Uterine smooth muscle cell (primary cell): Measurements from ENCODE around the gene GTPBP10. TPM values are rescaled to one million over a fixed set of nuclear protein-coding genes. Genes with fewer than 3 reads are reported as not detected.

Experiments
- total RNA-seq: library from RNA; depleted of rRNA; stranded (reverse); fragments of >200 nt; gene quantifications from 2 replicates; pipeline ENCODE4 v1.2.3, GENCODE V29; 2014

Gene GTPBP10
- total RNA-seq = 14.9 and 32.1 TPM in 2 replicates

DNA sequence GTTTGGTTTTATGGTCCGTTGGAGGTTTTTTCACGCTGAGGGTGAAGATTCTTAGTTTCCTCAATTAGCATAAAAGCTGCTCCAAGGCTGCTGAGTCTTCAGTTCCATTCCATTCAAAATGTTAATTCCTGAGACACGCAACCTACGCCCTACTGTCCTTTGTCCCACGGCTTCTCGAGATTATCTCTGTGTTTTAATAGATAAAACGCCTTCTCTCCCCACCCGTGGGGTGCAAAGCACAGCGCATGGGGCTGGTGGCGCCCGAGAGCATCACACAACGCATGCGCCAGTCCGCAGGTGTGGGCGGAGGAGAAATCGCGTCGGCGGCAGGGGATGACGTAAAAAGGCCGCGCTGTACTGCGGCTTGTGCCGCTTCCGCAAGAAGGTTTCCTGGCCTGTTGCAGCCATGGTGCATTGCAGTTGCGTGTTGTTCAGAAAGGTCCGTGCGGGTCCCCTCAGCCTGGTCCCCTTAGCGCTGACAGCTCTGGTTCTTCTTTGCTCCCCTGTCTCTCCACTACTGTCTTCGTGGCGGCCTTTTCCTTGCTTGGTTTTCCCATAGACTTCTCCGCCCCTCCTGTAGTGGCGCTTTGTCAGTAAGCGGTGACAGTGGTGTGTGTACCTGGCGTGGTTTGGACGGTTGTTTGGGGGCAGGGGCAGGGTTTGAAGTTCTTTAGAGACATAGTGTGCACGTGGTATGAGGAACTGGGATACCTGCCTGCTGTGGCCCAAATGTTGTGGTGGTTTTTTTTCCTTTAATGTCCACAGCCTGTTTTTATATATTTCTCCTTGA lies at the start of gene GTPBP10:
Gene GTPBP10 (plus strand): TSS at position 381 of the 790 bp plus-strand sequence. CDS start 26 bp downstream, at position 407.

GRCh38 chr7:90320801-90321494 lies 25.6 kb upstream of the GTPBP10 start, which contains the start of gene FAM237B:
Gene FAM237B (minus strand): TSS chr7:90321304. CDS start chr7:90319748, 1,556 bp downstream.

DNA sequence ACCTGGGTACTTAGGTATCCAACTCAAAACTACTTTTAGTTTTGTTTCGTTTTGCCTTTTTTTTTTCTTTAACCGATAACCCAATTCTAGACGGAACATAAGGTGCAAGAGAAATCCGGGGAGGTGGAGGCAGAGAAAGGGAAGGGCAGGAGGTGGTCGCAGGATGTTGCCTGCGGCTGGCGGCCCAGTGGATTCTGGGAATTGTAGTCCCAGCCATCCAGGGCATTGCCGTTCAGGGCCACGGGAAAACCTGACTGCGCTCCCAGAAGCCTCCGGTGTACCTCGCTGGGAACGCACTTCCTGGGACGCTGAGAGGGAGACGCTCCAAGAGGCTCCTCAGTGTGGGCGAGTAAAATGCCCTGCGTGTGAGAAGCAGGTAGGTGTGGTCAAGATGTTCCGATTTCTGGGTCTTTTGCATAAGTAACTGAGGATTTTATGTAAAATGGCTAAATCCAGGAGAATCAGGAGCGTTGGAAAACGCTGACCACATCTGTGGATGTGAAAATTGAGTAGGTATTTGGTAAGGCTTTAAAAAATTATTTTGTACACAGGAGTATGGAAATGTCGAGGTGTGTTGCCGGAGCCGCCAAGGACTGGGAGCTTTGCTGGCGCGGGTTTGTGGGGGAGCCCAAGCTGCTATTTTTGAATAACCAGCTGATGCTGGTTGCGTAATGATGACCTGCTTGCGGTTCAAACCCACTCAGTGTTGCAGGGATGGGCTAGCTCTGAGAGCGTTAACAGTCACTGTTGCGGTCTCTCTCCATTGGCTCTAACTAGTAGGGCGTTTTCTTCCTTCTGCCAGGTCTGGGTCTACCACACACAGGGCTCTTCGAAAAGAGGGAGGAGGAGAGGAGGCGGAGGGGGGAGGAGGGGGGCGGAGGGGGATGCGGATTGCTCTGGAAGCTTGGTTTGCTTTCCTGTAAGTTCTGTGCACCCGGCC lies 56.9 kb downstream of the GTPBP10 start, which contains the start of gene CLDN12:
Gene CLDN12 (plus strand): TSS at position 288 of the 940 bp plus-strand sequence. CDS start 9,216 bp downstream, outside the sequence.

Other genes with a start within 250 kb of the GTPBP10 start
- 32.6 and 65.6 TPM in 2 replicates for gene STEAP1, start 192.2 kb upstream of the GTPBP10 start, total RNA-seq
- gene STEAP2, start 135.0 kb upstream of the GTPBP10 start, total RNA-seq = 16.8 and 19.0 TPM in 2 replicates
- gene CFAP69, start 101.5 kb upstream of the GTPBP10 start, total RNA-seq = 4.4 and 6.2 TPM in 2 replicates
- gene FAM237B, start 25.4 kb upstream of the GTPBP10 start, total RNA-seq = 0.12 and 0.22 TPM in 2 replicates
- 51.5 and 66.2 TPM in 2 replicates for gene CLDN12, start 56.7 kb downstream of the GTPBP10 start, total RNA-seq
- gene PTTG1IP2, start 122.9 kb downstream of the GTPBP10 start, total RNA-seq = not detected in 2 replicates
- gene CDK14, start 249.6 kb downstream of the GTPBP10 start, total RNA-seq = 49.6 and 57.8 TPM in 2 replicates